Endothelial cell of umbilical vein (primary cell): ENCODE measurements around the gene CCDC85A. TPM values are rescaled to one million over a fixed set of nuclear protein-coding genes. Genes with fewer than 3 reads are reported as not detected.

Experiments
- BruUV-seq: library from RNA; stranded (reverse); fragments of 400-500 nt; replicated peaks from 2 replicates; lab custom pipeline; 2021; lab: Mats Ljungman, UMichigan
- CTCF ChIA-PET: fragments of 300-600, 350-600 bp; sonication (Branson Sonifier 250); formaldehyde crosslinking; loops from one replicate; lab custom pipeline; 2021; ENCODE audit warnings: antibody characterized with exemption, inconsistent platforms; lab: Charles Lee
- POLR2A ChIA-PET: fragments of 300-600, 350-600 bp; sonication (Branson Sonifier 250); formaldehyde crosslinking; loops from one replicate; lab custom pipeline; 2021; ENCODE audit warnings: antibody characterized with exemption, inconsistent platforms; lab: Charles Lee
- DNase-seq: peaks from one replicate; pipeline ENCODE4 v3.0.0-alpha.2; 2011; ENCODE audit warnings: low read depth, low spot score
- FAIRE-seq: peaks from 2 replicates; lab custom pipeline; 2011; peaks lifted over from hg19 to GRCh38; lab: Jason Lieb, UNC
- H2AFZ ChIP-seq: 2 replicates; pipeline ENCODE4 v1.6.0; 2012; ENCODE audit warnings: low read depth, low read length, control low read depth, inconsistent platforms
- H3K27ac ChIP-seq: 2 replicates; pipeline ENCODE4 v1.5.1; 2011; ENCODE audit warnings: low read depth, mild to moderate bottlenecking, control low read depth, low read length, moderate library complexity; ENCODE audit not compliant: insufficient read depth
- H3K27me3 ChIP-seq, 2 experiments: 2 replicates each; pipeline versions ENCODE4 v1.6.0 to v1.6.1; 2011; ENCODE audit warnings: low read length in 2 of 2, mixed read lengths in 1 of 2; ENCODE audit not compliant: control insufficient read depth in 2 of 2, insufficient read depth in 2 of 2
- H3K36me3 ChIP-seq, 2 experiments: 2 replicates in 1 of 2; 3 replicates in 1 of 2; pipeline ENCODE4 v1.5.1; 2011; ENCODE audit warnings: low read length in 2 of 2, mild to moderate bottlenecking in 1 of 2, moderate library complexity in 1 of 2; ENCODE audit not compliant: control insufficient read depth in 2 of 2, insufficient read depth in 2 of 2; ENCODE audit errors: extremely low read depth in 1 of 2
- H3K4me1 ChIP-seq: 3 replicates; pipeline ENCODE4 v1.5.1; 2011; ENCODE audit warnings: mild to moderate bottlenecking, low read length; ENCODE audit not compliant: control insufficient read depth, insufficient read depth; ENCODE audit errors: extremely low read depth
- H3K4me2 ChIP-seq: 2 replicates; pipeline ENCODE4 v1.6.1; 2011; ENCODE audit warnings: low read length, control low read depth, mixed read lengths; ENCODE audit not compliant: insufficient read depth
- H3K4me3 ChIP-seq, 3 experiments: fragments of 200-600 bp in 1 of 3; sonication (generic), shearing (Covaris generic) in 1 of 3; replicated peaks in 1 of 3; 2 replicates each; pipeline ENCODE4 v1.5.1; 2011 to 2016; ENCODE audit warnings: control low read depth in 3 of 3, low read length in 3 of 3, mild to moderate bottlenecking in 2 of 3, inconsistent platforms in 1 of 3, low read depth in 1 of 3, moderate library complexity in 1 of 3; ENCODE audit not compliant: insufficient read depth in 1 of 3
- H3K79me2 ChIP-seq: 2 replicates; pipeline ENCODE4 v1.6.0; 2012; ENCODE audit warnings: low read length, inconsistent platforms; ENCODE audit not compliant: control insufficient read depth, insufficient read depth
- H3K9ac ChIP-seq: replicated peaks from 2 replicates; pipeline ENCODE3; 2011; ENCODE audit warnings: low read length, control low read depth; ENCODE audit not compliant: insufficient read depth; ENCODE audit errors: extremely low read depth
- H3K9me1 ChIP-seq: replicated peaks from 3 replicates; pipeline ENCODE4 v1.6.0; 2011; ENCODE audit warnings: mild to moderate bottlenecking, low read length; ENCODE audit not compliant: control insufficient read depth, insufficient read depth; ENCODE audit errors: extremely low read depth
- H3K9me3 ChIP-seq: replicated peaks from 2 replicates; pipeline ENCODE4 v1.5.1; 2012; ENCODE audit warnings: low read length, inconsistent platforms; ENCODE audit not compliant: control insufficient read depth, insufficient read depth
- H4K20me1 ChIP-seq: replicated peaks from 2 replicates; pipeline ENCODE3; 2011; ENCODE audit warnings: mild to moderate bottlenecking, low read length; ENCODE audit not compliant: control insufficient read depth, insufficient read depth; ENCODE audit errors: extremely low read depth
- EZH2 ChIP-seq: IDR thresholded peaks from 2 replicates; pipeline ENCODE4 v1.6.1; 2012; ENCODE audit warnings: borderline replicate concordance, low read depth, mild to moderate bottlenecking, moderate library complexity, low read length, inconsistent platforms; ENCODE audit not compliant: severe bottlenecking
- FOS ChIP-seq: IDR thresholded peaks from 2 replicates; pipeline ENCODE4 v1.6.1; 2011; ENCODE audit warnings: mild to moderate bottlenecking, low read length, moderate library complexity, borderline replicate concordance; ENCODE audit not compliant: insufficient read depth
- MYC ChIP-seq: IDR thresholded peaks from one replicate; pipeline ENCODE4 v1.6.1; 2011; ENCODE audit warnings: mild to moderate bottlenecking, low read depth, low read length
- POLR2A ChIP-seq: IDR thresholded peaks from 2 replicates; pipeline ENCODE4 v1.6.1; 2012; ENCODE audit warnings: low read depth, mild to moderate bottlenecking, control low read depth, low read length
- POLR2AphosphoS5 ChIP-seq: IDR thresholded peaks from 2 replicates; pipeline ENCODE4 v1.6.1; 2012; ENCODE audit warnings: low read depth, mild to moderate bottlenecking, control low read depth, low read length, moderate library complexity; ENCODE audit not compliant: insufficient read depth
- dilution Hi-C: fragments of 300-500 bp; cut with MboI; formaldehyde crosslinking; loops from one replicate; pipeline ENCODE4 v1.15.0; 2019; ENCODE audit warnings: low sequenced_read_pairs; ENCODE audit not compliant: extremely low pct_ligation_motif_present
- intact Hi-C: fragments of 100-400 bp; cut with micrococcal nuclease; formaldehyde crosslinking; loops from one replicate; pipeline ENCODE4 v1.10.0; 2022
- polyA plus RNA-seq, 4 experiments: library from polyadenylated mRNA; depleted of rRNA in 3 of 4; stranded (reverse) in 3 of 4; unstranded in 1 of 4; fragments of >200 nt; gene quantifications; 2 replicates each; pipeline versions ENCODE4 v1.2.1 to v1.2.3, GENCODE V29; 2011 to 2012; ENCODE audit warnings: missing spikeins in 1 of 4
- total RNA-seq: library from RNA; stranded (reverse); gene quantifications from 2 replicates; pipeline ENCODE4 v1.2.3, GENCODE V29; 2021
- TF ChIP-seq, protein P1 (sequence below), 2 donors: IDR thresholded peaks; 1 replicate in 1 of 2; 2 replicates in 1 of 2; pipeline ENCODE4 v1.5.1; 2011; ENCODE audit warnings: low read length in 2 of 2, mild to moderate bottlenecking in 2 of 2, moderate library complexity in 2 of 2, control low read depth in 1 of 2, inconsistent platforms in 1 of 2, low read depth in 1 of 2; ENCODE audit not compliant: insufficient read depth in 1 of 2; ENCODE audit errors: extremely low read depth in 1 of 2

Gene CCDC85A
- total and polyA plus RNA-seq, 2 donors (not counting 3 experiments of a cell fraction or from before 2014, with no cell fraction given): 5.1 to 10.4 TPM

GRCh38 chr2:56331810-56332209 lies 148.0 kb downstream of the CCDC85A start:
- Histone ChIP-seq H3K9me3 (no peaks in the 10 kb centered on the region), H3K36me3 (no peaks in the 10 kb centered on the region), H3K4me1 (no peaks in the 10 kb centered on the region), H3K4me2 (no peak overlapping the region), H3K9ac (no peak overlapping the region), H2AFZ (no peak overlapping the region), H3K27ac (no peak overlapping the region), H3K79me2 (no peaks in the 10 kb centered on the region), H4K20me1 (no peaks in the 10 kb centered on the region), H3K27me3 (no peaks in the 10 kb centered on the region), H3K4me3 (no peak overlapping the region), H3K9me1 (no peaks in the 10 kb centered on the region)
- ChIA-PET POLR2A (no interaction called here), CTCF (no interaction called here)
- DNase-seq (no peak), FAIRE-seq (no peak)
- TF ChIP-seq, protein P1, sequence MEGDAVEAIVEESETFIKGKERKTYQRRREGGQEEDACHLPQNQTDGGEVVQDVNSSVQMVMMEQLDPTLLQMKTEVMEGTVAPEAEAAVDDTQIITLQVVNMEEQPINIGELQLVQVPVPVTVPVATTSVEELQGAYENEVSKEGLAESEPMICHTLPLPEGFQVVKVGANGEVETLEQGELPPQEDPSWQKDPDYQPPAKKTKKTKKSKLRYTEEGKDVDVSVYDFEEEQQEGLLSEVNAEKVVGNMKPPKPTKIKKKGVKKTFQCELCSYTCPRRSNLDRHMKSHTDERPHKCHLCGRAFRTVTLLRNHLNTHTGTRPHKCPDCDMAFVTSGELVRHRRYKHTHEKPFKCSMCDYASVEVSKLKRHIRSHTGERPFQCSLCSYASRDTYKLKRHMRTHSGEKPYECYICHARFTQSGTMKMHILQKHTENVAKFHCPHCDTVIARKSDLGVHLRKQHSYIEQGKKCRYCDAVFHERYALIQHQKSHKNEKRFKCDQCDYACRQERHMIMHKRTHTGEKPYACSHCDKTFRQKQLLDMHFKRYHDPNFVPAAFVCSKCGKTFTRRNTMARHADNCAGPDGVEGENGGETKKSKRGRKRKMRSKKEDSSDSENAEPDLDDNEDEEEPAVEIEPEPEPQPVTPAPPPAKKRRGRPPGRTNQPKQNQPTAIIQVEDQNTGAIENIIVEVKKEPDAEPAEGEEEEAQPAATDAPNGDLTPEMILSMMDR (IDR thresholded peaks at IDR 0.05; ENCODE audit: extremely low read depth in 1 of 2, insufficient read depth in 1 of 2, low read depth in 1 of 2, low read length in 2 of 2): no peak
- TF ChIP-seq POLR2A (no peak), POLR2AphosphoS5 (no peak), MYC (no peak), FOS (no peak), EZH2 (no peak)
- intact Hi-C loops: no loop called here
- dilution Hi-C loops: no loop called here
- BruUV-seq: no TSS peak
